CD4-positive, alpha-beta T cell treated with Interleukin-17A for 1 hour (primary cell): ENCODE measurements around the gene SUFU.

Experiments used
- DNase-seq: peaks from one replicate; pipeline ENCODE4 v3.0.0-alpha.2; 2020

Gene SUFU

GRCh38 chr10:102675666-102676533 is 172.1 kb downstream of the SUFU start:
- no peak for DNase-seq

DNA sequence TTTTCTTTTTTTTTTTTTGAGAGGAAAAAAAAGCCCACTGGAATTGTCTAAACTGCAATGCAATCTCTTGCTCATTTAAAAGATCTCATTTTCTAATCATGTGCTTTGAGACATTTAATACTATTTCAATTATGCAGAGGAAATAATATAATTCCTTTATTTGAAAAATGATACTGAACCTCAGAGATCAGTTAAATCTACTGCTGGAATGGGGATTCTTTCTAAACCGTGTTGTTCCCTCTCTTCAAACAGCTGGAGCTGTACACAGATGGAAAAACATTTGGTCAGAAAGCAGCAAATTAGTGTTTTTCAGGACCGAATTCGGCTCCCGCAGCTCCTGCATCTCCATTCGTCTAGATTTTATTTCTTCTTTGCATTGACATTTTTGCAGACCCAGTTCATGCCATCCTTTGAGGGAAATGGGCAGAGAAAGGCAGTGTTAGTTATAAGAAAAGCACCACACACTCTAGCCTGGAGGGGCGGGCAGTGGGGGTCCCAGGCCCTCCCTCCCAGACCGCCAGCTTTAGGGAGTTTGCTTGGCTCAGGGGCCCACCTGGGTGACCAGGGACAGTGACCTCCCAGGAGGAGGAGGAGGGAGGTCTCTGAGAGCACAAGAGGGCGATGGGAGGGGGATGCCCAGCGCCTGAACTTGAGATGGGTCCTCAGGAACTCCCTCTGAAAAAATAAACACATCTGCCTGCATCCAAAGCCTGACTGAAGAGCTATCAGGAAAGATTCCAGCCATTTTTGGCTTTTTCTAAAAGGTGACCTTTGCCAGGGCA is 173.0 kb downstream of the SUFU start:
- no peak for DNase-seq

DNA sequence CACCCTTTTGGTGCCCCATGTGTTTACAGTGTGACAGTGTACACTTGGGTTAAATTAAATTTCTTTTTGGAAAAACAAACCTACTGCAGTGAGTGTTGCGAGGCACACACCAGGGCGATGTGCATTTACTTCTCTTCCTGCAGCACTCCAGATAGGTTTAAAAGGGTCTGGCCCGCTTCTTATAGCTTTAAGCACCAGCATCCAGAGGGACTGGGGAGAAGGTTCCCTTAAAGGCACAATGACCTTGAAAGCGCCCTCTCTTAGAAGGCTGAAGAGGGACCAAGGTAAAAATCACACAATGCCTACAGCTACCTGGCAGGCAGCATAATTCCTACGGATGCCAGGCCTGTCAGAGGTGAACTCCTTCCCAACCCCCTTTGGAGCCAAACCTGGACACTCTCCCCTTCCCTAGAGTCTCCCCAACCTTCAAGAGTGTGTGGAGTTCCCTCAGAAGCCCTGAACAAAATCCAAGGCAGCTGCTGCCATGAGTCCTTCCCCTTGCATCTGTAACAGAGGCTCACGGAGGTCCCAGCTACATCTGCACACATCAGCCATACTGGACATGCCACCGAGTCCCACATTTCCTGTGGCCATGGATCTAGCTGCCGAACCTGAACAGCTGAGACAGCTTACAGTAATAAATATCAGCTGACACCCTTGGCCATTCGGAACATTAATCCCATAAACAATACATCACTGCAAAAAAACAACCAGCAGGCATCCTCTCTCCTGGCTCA is 173.7 kb downstream of the SUFU start:
- DNase-seq: no peak

GRCh38 chr10:102678068-102678400 is 174.3 kb downstream of the SUFU start:
- no peak for DNase-seq

- DNase-seq: no peak
Observed at GRCh38 chr10:102678842-102679289, 175.1 kb downstream of the SUFU start.

GRCh38 chr10:102679596-102679995 is 175.8 kb downstream of the SUFU start:
- no peak for DNase-seq

- no peak for DNase-seq
Observed at GRCh38 chr10:102681696-102682095, 177.9 kb downstream of the SUFU start.

DNA sequence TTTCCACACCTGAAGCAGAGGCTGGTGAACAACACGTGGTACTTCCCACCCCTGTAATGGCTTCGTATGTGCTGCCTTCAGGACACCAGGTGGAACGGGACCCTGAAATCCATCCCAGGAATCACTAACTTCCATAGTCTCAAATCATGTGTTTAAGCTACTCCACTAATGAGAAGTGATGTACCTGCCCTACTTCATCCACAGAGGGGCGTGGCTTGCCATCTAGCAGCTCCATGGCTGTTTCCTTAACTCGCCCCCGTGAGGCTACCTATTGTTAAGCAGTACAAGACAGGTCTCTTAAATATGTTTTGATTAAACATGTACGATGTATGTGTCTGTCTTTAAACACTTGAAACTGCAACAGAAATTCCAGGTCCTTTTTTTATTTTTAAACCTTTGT is 178.6 kb downstream of the SUFU start:
- DNase-seq: no peak

GRCh38 chr10:102682981-102683380 is 179.2 kb downstream of the SUFU start:
- DNase-seq: no peak
